Activated CD8-positive, alpha-beta memory T cell treated with anti-CD3 and anti-CD28 coated beads, Interleukin-2, amount 50 U/mL, for 4 hours (primary cell): Measurements from ENCODE around the gene KCTD5.
"Not testable (repeated sequence)": the region's sequence is repeated elsewhere in the genome, so short reads cannot be mapped to it uniquely, and the experiment has no call there.

Experiments
- DNase-seq: peaks from one replicate; pipeline ENCODE4 v3.0.0-alpha.2; 2020

KCTD5 gene

GRCh38 chr16:2673066-2673999 lies 9.0 kb upstream of the KCTD5 start:
- DNase-seq: peak; percentile 93

GRCh38 chr16:2675021-2675420 lies 7.3 kb upstream of the KCTD5 start:
- DNase-seq: no peak

- no peak for DNase-seq
These were observed 6.6 kb upstream of the KCTD5 start for GRCh38 chr16:2675714-2676113.

GRCh38 chr16:2676937-2677336 lies 5.4 kb upstream of the KCTD5 start:
- not testable (repeated sequence) for DNase-seq

GRCh38 chr16:2678206-2678965 lies 3.9 kb upstream of the KCTD5 start:
- DNase-seq: not testable (repeated sequence)

- not testable (repeated sequence) for DNase-seq
These were observed 2.4 kb upstream of the KCTD5 start for GRCh38 chr16:2679902-2680301.

GRCh38 chr16:2680360-2680759 lies 2.0 kb upstream of the KCTD5 start:
- DNase-seq: not testable (repeated sequence)

- not testable (repeated sequence) for DNase-seq
These were observed 718 bp downstream of the KCTD5 start for GRCh38 chr16:2683041-2683440.

GRCh38 chr16:2686075-2686474 lies 3.8 kb downstream of the KCTD5 start:
- DNase-seq: not testable (repeated sequence)

GRCh38 chr16:2686912-2687507 lies 4.7 kb downstream of the KCTD5 start:
- DNase-seq: peak; percentile 17

- DNase-seq: no peak
These were observed 5.4 kb downstream of the KCTD5 start for GRCh38 chr16:2687531-2688308.

GRCh38 chr16:2689422-2689821 lies 7.1 kb downstream of the KCTD5 start:
- DNase-seq: not testable (repeated sequence)

- no peak for DNase-seq
These were observed 7.9 kb downstream of the KCTD5 start for GRCh38 chr16:2689968-2690801.

- DNase-seq: no peak
These were observed 8.5 kb downstream of the KCTD5 start for GRCh38 chr16:2690852-2691251.

GRCh38 chr16:2691491-2692248 lies 9.3 kb downstream of the KCTD5 start:
- DNase-seq: no peak

GRCh38 chr16:2692251-2692947 lies 10.1 kb downstream of the KCTD5 start:
- DNase-seq: no peak

- DNase-seq: no peak
These were observed 10.8 kb downstream of the KCTD5 start for GRCh38 chr16:2692948-2693651.

- DNase-seq: not testable (repeated sequence)
These were observed 14.4 kb downstream of the KCTD5 start for GRCh38 chr16:2696601-2697250.

GRCh38 chr16:2697401-2697948 lies 15.2 kb downstream of the KCTD5 start:
- no peak for DNase-seq
